ENCODE measurements around the gene OTUD5.

Gene OTUD5

GRCh38 chrX:48958635-48959094 lies 1.3 kb upstream of the OTUD5 start (continued):
- peak; percentile 85 for TF ChIP-seq ZBTB17 (tag by site-specific recombination; IDR thresholded peaks at IDR 0.05)
- peak; percentile 49 for TF ChIP-seq PRDM10 (tag by site-specific recombination; IDR thresholded peaks at IDR 0.05)
- peak; percentile 81 for TF ChIP-seq ZNF335 (tag by site-specific recombination; conservative IDR thresholded peaks at IDR 0.05)
- TF ChIP-seq OVOL3 (tag by site-specific recombination; IDR thresholded peaks at IDR 0.05), result no peak

- Histone ChIP-seq H3K27ac (ENCODE audit: extremely low read depth, low read depth, low read length) (peak overlapping the region; percentile 74), H3K4me3 (ENCODE audit: low read depth, low read length) (peak overlapping the region; percentile 67), H3K36me3 (ENCODE audit: control insufficient read depth in 2 of 2, insufficient read depth in 1 of 2, low read length in 2 of 2) (peaks cover 0 to 34% of the 10 kb centered on the region in 2 experiments; a peak in 1 of 3 replicates), H3K9me3 (ENCODE audit: control insufficient read depth, insufficient read depth, low read depth, low read length) (no peaks in the 10 kb centered on the region), H3K4me1 (ENCODE audit: control insufficient read depth, insufficient read depth, low read length) (peaks cover 3% of the 10 kb centered on the region; the same call in 1 of the 2 replicates)
- ChIA-PET POLR2A (interaction anchor here (0.6 to 3.3 kb wide), 18 partner anchors 9 to 379 kb away, joined by 3 to 24 read pairs (median 4); partner anchors contain the start of genes GRIPAP1, HDAC6, KCND1 and PQBP1), CTCF (interaction anchor here (0.6 to 1.5 kb wide), 5 partner anchors 10 to 320 kb away, joined by 3 to 4 read pairs (median 3); partner anchors contain the start of gene KCND1)
- no peak for TF ChIP-seq ZSCAN23 (tag by site-specific recombination; IDR thresholded peaks at IDR 0.05)
- TF ChIP-seq ZNF792 (tag by site-specific recombination; IDR thresholded peaks at IDR 0.05), result no peak
- TF ChIP-seq PRDM10 (tag by site-specific recombination; IDR thresholded peaks at IDR 0.05), result no peak
- no peak for TF ChIP-seq ZNF132 (tag by site-specific recombination; IDR thresholded peaks at IDR 0.05; ENCODE audit: borderline replicate concordance)
- no peak for TF ChIP-seq ZNF529 (tag by site-specific recombination; IDR thresholded peaks at IDR 0.05; ENCODE audit: insufficient replicate concordance)
- no peak for TF ChIP-seq ZNF302 (tag by site-specific recombination; IDR thresholded peaks at IDR 0.05; ENCODE audit: low read depth)
- no peak for TF ChIP-seq ZNF112 (tag by site-specific recombination; IDR thresholded peaks at IDR 0.05)
- TF ChIP-seq ZNF214 (tag by site-specific recombination; IDR thresholded peaks at IDR 0.05; ENCODE audit: borderline replicate concordance), result no peak
- TF ChIP-seq ZNF10 (tag by site-specific recombination; IDR thresholded peaks at IDR 0.05), result no peak
- TF ChIP-seq ZBTB7A (tag by site-specific recombination; IDR thresholded peaks at IDR 0.05; ENCODE audit: low read depth), result no peak
- TF ChIP-seq ZSCAN4 (tag by site-specific recombination; IDR thresholded peaks at IDR 0.05), result no peak
- TF ChIP-seq ZNF843 (tag by site-specific recombination; IDR thresholded peaks at IDR 0.05), result no peak
- TF ChIP-seq ZNF600 (tag by site-specific recombination; IDR thresholded peaks at IDR 0.05), result no peak
- no peak for TF ChIP-seq ZNF155 (tag by site-specific recombination; IDR thresholded peaks at IDR 0.05)
- no peak for TF ChIP-seq REPIN1 (tag by site-specific recombination; IDR thresholded peaks at IDR 0.05; ENCODE audit: low read depth)
- no peak for TF ChIP-seq GLI4 (tag by site-specific recombination; IDR thresholded peaks at IDR 0.05)
- TF ChIP-seq BCL11B (tag by site-specific recombination; IDR thresholded peaks at IDR 0.05; ENCODE audit: low read depth), result no peak
- TF ChIP-seq ZNF391 (tag by site-specific recombination; IDR thresholded peaks at IDR 0.05; ENCODE audit: borderline replicate concordance, low read depth), result 0 out of 2 replicates have a peak, but pooled peaks have one; percentile 45
- peak; percentile 58; the same call in 1 of the 2 replicates for TF ChIP-seq KLF9 (tag by site-specific recombination; IDR thresholded peaks at IDR 0.05; ENCODE audit: low read depth)
- no peak for TF ChIP-seq ZNF521 (tag by site-specific recombination; IDR thresholded peaks at IDR 0.05)
- TF ChIP-seq ZNF639 (tag by site-specific recombination; IDR thresholded peaks at IDR 0.05), result no peak; the same call in 1 of the 2 replicates
- peak; percentile 48; the same call in 1 of the 2 replicates for TF ChIP-seq KLF10 (tag by site-specific recombination; IDR thresholded peaks at IDR 0.05)
Observed at GRCh38 chrX:48957827-48958634, 624 bp upstream of the OTUD5 start.
